Adrenal gland (tissue), 12 donors: ENCODE measurements around the gene SLC19A1. TPM values are rescaled to one million over a fixed set of nuclear protein-coding genes. Genes with fewer than 3 reads are reported as not detected.

Source experiments
- DNase-seq, 7 donors: peaks; one replicate each; pipeline ENCODE4 v3.0.0-alpha.2; 2019 to 2020
- H3K27ac ChIP-seq, 5 donors: fragments of 200-600 bp; sonication (generic) in 4 of 5; 1 replicate in 3 of 5; 2 replicates in 2 of 5; pipeline versions ENCODE4 v1.5.1 to v1.8.0; 2016 to 2020; ENCODE audit warnings: mild to moderate bottlenecking in 1 of 5
- H3K27me3 ChIP-seq: fragments of 200-600 bp; 2 replicates; pipeline ENCODE4 v1.8.0; 2021
- H3K36me3 ChIP-seq, 2 donors: fragments of 200-600 bp; replicated peaks in 1 of 2; 1 replicate in 1 of 2; 2 replicates in 1 of 2; pipeline versions ENCODE4 v1.5.1 to v1.8.0; 2018 to 2022
- H3K4me1 ChIP-seq, 2 donors: fragments of 200-600 bp; replicated peaks in 1 of 2; 1 replicate in 1 of 2; 2 replicates in 1 of 2; pipeline versions ENCODE4 v1.5.1 to v1.8.0; 2018 to 2021
- H3K4me3 ChIP-seq, 4 donors: fragments of 200-600 bp; sonication (generic) in 3 of 4; one replicate each; pipeline ENCODE4 v1.5.1; 2016 to 2018
- H3K9me3 ChIP-seq, 3 donors: fragments of 200-600 bp; sonication (generic) in 1 of 3; replicated peaks in 1 of 3; 1 replicate in 2 of 3; 2 replicates in 1 of 3; pipeline versions ENCODE4 v1.5.1 to v1.8.0; 2016 to 2021
- POLR2A ChIP-seq, 2 donors: fragments of 450-650 bp; IDR thresholded peaks; one replicate each; pipeline ENCODE4 v1.6.1; 2017; ENCODE audit warnings: antibody characterized with exemption in 2 of 2, mild to moderate bottlenecking in 2 of 2, moderate library complexity in 1 of 2
- WGBS, 4 donors: extraction: QIAGEN DNeasy Blood & Tissue Kit in 2 of 4; methylation state at CpG; one replicate each; pipeline versions ENCODE4 v1.1.5 to v1.1.7; 2013 to 2017; 5-methylcytosine and 5-hydroxymethylcytosine counted together
- intact Hi-C, 2 donors: fragments of 100-400 bp; cut with DNase I; formaldehyde crosslinking; loops; one replicate each; pipeline versions ENCODE4 v1.14.1 to v1.15.0; 2022 to 2023
- polyA plus RNA-seq, 3 donors: library from polyadenylated mRNA; stranded (reverse); fragments of 200-250 nt in 2 of 3; fragments of 350-450 nt in 1 of 3; fragmentation: Illumina TruSeq in 1 of 3; extraction: RNeasy Lipid Tissue Mini Kit (QIAGEN cat#74804) in 1 of 3; gene quantifications; one replicate each; pipeline ENCODE4 v1.2.3, GENCODE V29; 2013 to 2014
- total RNA-seq, 9 donors: library from RNA; depleted of rRNA in 4 of 9; stranded (reverse); fragments of >200 nt in 4 of 9; fragments of 120-200 nt in 1 of 9; fragmentation: NEBNext Ultra II Directional in 1 of 9; extraction: Animal tissue kit (Norgen Biotek cat#: 25700) in 1 of 9; gene quantifications; one replicate each; pipeline versions ENCODE4 v1.1.0 to v1.2.4, GENCODE V29; 2013 to 2023
- TF ChIP-seq, protein P1 (sequence below), 6 experiments: fragments of 450-650 bp in 4 of 6; fragments of 200-600 bp in 2 of 6; sonication (generic) in 1 of 6; IDR thresholded peaks; 1 replicate in 5 of 6; 2 replicates in 1 of 6; pipeline versions ENCODE4 v1.5.1 to v1.8.0; 2016 to 2021; ENCODE audit warnings: antibody characterized with exemption in 6 of 6, mild to moderate bottlenecking in 2 of 6, moderate library complexity in 1 of 6
- donor health status: healthy with polysubstance abuse.
- donor health status: Bipolar disorder and iron deficiency.
- donor health status: DM: yes; HTN: yes; CAD: no.
- donor health status: DM: no; HTN: no; CAD: no.
- donor health status: DM: no; HTN: no; CAD: no.
- donor health status: DM: yes; HTN: yes; CAD: no.

The SLC19A1 gene
- total and polyA plus RNA-seq, 12 donors: 1.7 to 21.2 (median 15.3) TPM

DNA sequence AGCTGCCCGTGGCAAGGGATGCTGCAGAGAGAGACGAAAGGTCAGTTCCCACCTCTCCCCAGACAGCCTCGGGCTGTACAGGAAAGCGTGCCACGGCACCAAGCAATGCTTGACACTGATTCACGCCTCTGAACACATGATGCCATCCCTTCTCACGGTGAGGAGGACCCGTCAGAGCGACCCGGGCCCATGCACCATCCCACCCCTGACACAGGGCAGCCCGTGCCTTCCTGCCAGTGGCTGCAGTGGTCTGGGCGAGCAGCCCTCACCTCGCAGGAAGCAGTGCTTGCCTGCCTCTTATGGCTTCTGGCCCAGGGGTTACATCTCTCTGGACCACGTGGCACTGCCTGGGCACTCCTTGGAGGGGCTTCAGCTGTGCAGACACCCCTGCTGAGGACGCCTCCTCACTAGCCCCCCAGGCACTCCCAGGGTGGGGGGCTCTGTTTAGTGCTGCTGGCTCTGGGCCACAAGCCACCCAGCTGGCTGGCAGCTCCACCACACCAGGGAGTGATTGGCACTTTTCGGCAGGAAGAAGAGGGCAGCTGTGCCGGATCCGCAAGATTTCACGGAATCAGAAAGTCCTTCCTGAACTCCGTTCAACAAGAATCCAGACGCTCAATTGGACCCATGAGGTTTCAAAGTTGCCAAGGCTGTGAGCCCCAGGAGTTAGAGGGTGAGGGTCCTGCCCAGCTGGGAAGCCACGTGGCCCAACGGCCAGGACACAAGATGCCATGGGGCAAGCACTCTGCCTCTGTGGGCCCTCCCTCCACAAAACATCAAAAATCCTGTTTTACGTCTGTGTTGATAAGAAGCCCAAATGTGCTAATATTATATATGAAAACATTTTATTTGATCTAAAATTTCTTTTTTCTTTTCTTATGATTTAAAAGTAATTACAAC is 34.8 kb upstream of the SLC19A1 start:
- DNase-seq: peak in 3 of 7 donors; percentile 8 to 33 (median 18)
- Histone ChIP-seq H3K4me1 (no peaks in the 10 kb centered on the region), H3K27ac (no peak overlapping the region), H3K9me3 (no peaks in the 10 kb centered on the region), H3K27me3 (no peaks in the 10 kb centered on the region), H3K4me3 (no peak overlapping the region), H3K36me3 (no peaks in the 10 kb centered on the region)
- WGBS, 4 donors: 79 to 83% (median 79%) methylated on average over 13 to 24 of the region's 24 CpGs
- intact Hi-C loops: no loop called here
- TF ChIP-seq POLR2A (IDR thresholded peaks at IDR 0.05): no peak
- TF ChIP-seq, protein P1, sequence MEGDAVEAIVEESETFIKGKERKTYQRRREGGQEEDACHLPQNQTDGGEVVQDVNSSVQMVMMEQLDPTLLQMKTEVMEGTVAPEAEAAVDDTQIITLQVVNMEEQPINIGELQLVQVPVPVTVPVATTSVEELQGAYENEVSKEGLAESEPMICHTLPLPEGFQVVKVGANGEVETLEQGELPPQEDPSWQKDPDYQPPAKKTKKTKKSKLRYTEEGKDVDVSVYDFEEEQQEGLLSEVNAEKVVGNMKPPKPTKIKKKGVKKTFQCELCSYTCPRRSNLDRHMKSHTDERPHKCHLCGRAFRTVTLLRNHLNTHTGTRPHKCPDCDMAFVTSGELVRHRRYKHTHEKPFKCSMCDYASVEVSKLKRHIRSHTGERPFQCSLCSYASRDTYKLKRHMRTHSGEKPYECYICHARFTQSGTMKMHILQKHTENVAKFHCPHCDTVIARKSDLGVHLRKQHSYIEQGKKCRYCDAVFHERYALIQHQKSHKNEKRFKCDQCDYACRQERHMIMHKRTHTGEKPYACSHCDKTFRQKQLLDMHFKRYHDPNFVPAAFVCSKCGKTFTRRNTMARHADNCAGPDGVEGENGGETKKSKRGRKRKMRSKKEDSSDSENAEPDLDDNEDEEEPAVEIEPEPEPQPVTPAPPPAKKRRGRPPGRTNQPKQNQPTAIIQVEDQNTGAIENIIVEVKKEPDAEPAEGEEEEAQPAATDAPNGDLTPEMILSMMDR (IDR thresholded peaks at IDR 0.05): no peak

DNA sequence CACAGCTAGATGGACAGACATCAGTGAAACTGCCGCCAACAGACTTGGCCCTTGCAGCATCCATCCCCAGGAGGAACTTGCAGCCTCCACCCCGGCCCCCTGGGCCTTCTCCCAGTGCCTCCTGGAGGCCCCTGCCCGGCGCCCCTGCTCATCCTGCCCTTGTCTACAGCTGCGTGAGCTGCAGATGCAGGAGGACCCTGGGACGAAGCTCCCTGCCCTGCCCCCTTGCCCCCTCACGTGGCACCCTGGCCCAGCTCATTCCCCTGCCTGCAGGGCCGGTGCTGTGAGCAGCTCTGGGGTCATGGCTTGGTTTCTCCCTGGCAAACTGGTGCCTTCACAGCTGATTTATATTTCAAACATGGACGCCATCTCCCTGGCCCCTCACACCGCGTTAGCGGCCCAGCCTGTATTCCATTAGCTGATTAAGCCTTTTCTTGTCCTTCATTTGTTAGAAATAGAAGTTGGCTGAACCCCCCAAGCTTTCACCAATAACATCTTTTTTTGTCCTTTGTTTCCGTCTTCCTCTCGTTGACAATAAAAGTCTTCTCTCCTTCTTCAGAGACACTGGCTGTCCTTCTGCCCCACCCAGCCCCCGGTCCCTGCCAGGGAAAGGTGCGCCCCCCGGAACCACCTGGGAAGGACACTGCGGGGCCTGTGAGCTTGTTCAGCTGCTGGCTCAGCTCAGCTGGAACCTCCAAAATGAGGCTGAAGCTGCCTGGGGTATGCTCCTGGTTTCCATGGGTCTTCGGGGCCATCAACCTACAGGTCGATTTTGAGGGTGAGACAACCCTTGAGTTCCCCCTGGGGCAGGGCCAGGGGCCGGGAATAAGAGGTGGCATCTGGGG is 34.0 kb upstream of the SLC19A1 start:
- WGBS, 4 donors: 80 to 87% (median 83%) methylated on average over 20 to 21 of the region's 21 CpGs
- Histone ChIP-seq H3K36me3 (no peaks in the 10 kb centered on the region), H3K4me3 (no peak overlapping the region), H3K27ac (no peak overlapping the region), H3K27me3 (no peaks in the 10 kb centered on the region), H3K4me1 (peaks cover 4 to 5% of the 10 kb centered on the region in 2 donors), H3K9me3 (no peaks in the 10 kb centered on the region)
- peak in 4 of 7 donors; percentile 5 to 35 (median 10) for DNase-seq
- TF ChIP-seq, protein P1 (IDR thresholded peaks at IDR 0.05): no peak
- TF ChIP-seq POLR2A (IDR thresholded peaks at IDR 0.05): no peak
- intact Hi-C loops: no loop called here

DNA sequence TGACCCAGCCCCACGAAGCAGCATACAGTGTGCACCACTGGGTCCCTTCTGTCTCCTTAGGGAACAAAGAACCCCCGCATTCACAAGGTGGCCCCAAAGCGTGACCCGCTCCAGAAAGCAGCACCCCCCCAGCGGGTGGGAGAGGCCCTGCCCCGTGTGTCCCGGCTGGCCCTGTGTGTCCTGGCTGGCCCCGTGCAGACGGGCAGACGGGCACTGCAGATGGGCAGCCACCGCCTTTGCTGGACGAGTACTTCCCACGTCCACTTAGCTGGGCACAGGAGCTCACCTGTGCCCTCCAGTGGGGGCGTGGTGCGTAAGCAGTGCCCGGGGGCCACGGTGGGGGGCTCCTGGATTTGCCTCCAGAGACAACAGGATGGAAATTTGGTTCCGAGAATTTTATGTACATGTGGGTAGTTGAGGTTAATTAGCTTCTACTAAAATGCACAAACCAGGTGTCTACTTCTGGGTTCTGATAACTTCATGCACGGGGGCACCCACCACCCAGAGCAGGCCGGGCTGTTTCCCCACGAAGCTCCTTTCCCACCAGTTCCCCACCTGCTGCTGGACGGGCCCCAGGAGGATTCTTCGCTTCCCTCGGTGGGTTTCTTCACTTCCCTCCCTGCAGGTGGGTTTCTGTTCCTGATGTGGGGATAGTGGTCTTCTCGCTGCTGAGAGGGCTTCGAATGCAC is 33.2 kb upstream of the SLC19A1 start:
- WGBS, 4 donors: 83 to 85% (median 83%) methylated on average over 13 to 26 of the region's 26 CpGs
- TF ChIP-seq POLR2A (IDR thresholded peaks at IDR 0.05): no peak
- TF ChIP-seq, protein P1 (IDR thresholded peaks at IDR 0.05): no peak
- intact Hi-C loops: no loop called here
- Histone ChIP-seq H3K27ac (no peak overlapping the region), H3K27me3 (no peaks in the 10 kb centered on the region), H3K36me3 (no peaks in the 10 kb centered on the region), H3K9me3 (no peaks in the 10 kb centered on the region), H3K4me3 (no peak overlapping the region), H3K4me1 (peaks cover 8 to 13% of the 10 kb centered on the region in 2 donors)
- peak in 2 of 7 donors; percentile 16 to 48 for DNase-seq
